ENCODE measurements around the gene PLAAT3.
A peak's percentile ranks its signal among the peaks of the same experiment; 100 is the strongest.
"Not testable (repeated sequence)": the region's sequence is repeated elsewhere in the genome, so short reads cannot be mapped to it uniquely, and the experiment has no call there.

PLAAT3 gene

GRCh38 chr11:63614136-63614671 lies at the start of gene PLAAT3:
PLAAT3 (minus strand) TSS chr11:63614433; CDS start chr11:63614014, 419 bp downstream.
- DNase-seq (ENCODE audit: low spot score): peak; percentile 24

DNA sequence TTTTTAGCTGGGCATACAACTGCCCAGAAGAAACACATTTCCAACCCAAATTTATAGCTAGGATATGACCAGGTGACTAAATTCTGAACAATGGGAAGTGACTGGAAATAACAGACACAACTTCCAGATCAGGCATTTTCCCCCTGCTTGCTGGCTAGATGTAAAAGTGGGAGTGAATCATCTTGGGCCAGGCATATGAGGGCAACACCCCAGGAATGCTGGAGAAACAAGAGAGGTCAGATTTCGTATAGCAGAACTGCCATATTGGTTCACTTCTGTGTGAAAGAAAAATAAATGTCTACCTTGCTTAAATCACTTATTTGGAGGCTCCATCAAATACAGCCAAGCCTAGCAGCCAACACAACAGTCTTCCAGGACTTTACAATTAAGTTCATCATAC lies 49.6 kb upstream of the PLAAT3 start:
- no peak for DNase-seq (ENCODE audit: low spot score)

- no peak for DNase-seq (ENCODE audit: low spot score)
These were observed 46.7 kb upstream of the PLAAT3 start for GRCh38 chr11:63660972-63661371.

- no peak for DNase-seq (ENCODE audit: low spot score)
These were observed 38.4 kb upstream of the PLAAT3 start for GRCh38 chr11:63652671-63653070.

- DNase-seq (ENCODE audit: low spot score): no peak
These were observed 29.0 kb upstream of the PLAAT3 start for GRCh38 chr11:63643205-63643604.

- no peak for DNase-seq (ENCODE audit: low spot score)
These were observed 27.5 kb upstream of the PLAAT3 start for GRCh38 chr11:63641727-63642126.

- DNase-seq (ENCODE audit: low spot score): no peak
These were observed 25.1 kb upstream of the PLAAT3 start for GRCh38 chr11:63639199-63639832.

DNA sequence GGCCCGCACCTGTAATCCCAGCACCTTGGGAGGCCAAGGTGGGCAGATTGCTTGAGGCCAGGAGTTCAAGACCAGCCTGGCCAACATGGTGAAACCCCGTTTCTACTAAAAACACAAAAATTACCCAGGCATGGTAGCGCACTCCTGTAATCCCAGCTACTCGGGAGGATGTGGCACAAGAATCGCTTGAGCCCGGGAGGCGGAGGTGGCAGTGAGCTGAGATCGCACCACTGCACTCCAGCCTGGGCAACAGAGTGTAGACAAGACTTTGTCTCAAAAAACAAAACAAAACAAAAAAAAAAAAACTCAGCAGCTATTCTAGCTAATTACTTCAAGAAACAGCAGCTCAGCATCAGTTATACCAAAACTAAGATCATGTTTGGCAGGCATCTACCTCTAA lies 24.2 kb upstream of the PLAAT3 start:
- not testable (repeated sequence) for DNase-seq (ENCODE audit: low spot score)

DNA sequence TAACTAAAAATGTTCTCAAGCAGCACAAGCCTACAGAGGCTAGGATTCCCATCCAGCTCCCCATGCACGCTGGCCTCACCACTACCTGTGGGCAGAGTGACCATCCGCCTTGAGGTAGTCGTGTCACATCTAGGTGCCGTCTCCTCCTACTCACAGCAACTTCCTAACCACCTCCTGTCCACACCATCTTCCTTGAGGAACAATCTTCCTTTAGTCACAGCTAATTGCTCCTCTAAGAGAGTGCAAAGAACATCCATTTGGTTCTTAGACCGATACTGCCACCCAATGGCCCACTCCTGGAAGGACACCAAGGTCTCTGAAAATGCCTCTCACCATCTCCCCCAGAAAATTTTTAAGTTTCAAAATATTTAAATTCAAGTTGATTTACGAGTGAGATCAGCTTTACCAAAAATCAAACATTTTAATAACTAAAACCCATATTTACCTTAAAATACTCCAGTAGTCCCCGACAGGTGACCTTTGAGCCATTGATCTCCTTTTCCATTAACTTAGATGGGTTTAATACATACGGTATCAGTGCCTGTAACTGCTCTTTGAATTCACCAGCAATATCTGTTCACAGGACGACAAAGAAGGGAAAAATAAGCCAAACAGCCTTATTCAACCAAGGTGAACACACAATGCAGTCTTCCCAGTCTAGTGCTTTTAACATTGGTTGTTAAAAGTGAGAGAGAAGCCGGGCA lies 21.7 kb upstream of the PLAAT3 start:
- DNase-seq (ENCODE audit: low spot score): peak; percentile 75

DNA sequence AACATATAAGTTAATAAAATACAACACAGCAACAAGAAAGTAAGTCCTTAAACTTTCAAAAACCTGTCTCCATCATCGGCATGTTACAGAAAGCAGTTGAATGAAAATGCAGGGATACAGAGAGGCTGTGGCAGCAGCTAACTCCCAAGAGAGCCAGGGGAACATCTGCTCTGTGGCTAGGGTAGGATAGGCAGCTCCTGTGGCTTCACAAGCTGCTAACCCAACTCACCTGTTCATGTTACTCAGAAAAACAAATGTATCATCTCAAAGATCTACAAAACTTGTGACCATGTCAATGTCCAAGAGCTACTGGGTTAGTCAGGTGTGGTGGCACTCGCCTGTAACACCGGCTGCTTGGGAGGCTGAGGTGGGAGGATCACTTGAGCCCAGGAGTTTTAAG lies 15.2 kb upstream of the PLAAT3 start:
- no peak for DNase-seq (ENCODE audit: low spot score)

- no peak for DNase-seq (ENCODE audit: low spot score)
These were observed 9.4 kb upstream of the PLAAT3 start for GRCh38 chr11:63623513-63624140.

DNA sequence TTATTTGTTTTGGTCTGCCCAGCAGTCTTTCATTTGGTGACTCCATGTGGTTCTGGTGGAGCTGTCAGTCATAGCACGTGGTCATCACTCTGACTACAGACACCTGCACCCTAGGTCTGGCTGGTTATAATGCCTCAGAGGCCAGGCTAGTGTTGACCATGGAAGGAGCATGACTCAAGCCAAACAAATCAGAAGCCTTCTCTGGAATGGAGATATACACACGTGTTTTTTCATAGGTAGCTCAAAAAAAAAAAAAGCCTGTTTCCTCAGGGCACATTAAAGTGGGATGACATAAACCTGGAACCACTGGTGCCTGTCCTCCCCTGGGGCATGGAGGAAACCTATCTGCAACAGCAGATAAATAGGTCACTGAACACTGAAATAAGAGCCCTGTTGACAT lies 8.1 kb upstream of the PLAAT3 start:
- no peak for DNase-seq (ENCODE audit: low spot score)

DNA sequence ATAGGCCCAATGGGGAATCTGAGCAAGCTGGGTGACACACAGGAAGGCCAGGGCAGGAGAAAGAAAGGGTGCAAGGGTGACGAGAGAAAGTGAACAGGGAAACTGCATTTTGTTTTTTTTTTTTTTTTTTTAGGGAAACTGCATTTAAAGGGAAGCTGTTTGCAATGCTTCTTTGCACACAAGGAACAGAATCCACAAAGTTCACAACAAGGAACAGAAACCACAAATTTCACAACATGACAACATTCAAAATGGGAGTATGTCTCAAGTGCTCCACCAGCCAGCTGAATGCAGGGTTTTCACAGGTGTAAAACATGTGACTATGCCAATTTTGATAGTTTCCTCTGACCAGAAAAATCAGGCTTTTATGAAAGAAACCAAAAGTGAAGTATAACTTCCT lies 6.8 kb upstream of the PLAAT3 start:
- DNase-seq (ENCODE audit: low spot score): no peak

DNA sequence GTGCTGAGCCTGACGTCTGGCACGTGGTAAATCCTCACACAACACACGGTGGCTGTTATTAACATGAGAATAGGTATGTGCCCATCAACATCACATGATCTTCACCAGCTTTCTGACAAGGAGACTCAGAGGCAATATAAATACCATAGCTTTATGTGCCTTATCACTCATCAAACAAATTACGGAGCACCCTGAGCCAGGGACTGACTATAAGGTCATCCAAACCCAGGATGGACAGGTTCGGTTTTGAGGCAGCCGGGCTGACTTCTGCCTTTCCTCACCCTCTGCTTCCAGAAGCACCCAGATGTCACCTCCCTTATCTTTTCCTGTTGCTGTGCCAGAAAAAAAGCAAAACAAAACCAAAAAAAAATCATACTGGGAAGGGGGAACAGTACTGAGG lies 5.7 kb upstream of the PLAAT3 start:
- no peak for DNase-seq (ENCODE audit: low spot score)

DNA sequence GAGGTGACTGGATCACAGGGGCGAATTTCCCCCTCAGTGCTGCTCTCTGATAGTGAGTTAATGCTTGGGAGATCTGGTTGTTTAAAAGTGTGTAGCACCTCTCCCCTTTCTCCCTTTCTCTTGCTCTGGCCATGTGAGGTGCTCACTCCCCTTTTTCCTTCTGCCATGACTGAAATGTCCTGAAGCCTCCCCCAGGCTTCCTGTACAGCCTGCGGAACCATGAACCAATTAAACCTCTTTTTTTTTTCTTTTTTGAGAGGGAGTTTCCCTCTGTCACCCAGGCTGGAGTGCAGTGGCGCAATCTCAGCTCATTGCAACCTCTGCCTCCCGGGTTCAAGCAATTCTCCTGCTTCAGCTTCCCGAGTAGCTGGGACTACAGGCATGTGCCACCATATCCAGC lies 3.5 kb upstream of the PLAAT3 start:
- not testable (repeated sequence) for DNase-seq (ENCODE audit: low spot score)

DNA sequence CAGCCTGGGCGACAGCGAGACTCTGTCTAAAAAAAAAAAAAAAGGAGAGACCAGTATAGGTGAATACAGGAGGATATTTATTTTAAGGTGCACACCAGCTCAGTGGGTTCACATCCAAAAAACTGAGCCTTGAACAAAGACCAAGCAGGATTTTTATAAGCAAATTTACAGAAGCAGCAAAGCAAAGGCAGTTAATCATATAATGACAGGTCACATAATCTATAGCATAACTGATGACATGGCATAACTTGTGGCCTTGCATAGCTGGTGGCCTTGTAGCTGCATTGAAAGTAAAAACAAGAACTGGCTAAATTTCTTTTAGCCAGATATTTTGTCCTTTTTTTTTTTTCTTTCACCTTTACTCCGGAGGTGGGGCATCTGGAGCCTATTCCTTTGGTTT lies 2.7 kb upstream of the PLAAT3 start:
- DNase-seq (ENCODE audit: low spot score): no peak

DNA sequence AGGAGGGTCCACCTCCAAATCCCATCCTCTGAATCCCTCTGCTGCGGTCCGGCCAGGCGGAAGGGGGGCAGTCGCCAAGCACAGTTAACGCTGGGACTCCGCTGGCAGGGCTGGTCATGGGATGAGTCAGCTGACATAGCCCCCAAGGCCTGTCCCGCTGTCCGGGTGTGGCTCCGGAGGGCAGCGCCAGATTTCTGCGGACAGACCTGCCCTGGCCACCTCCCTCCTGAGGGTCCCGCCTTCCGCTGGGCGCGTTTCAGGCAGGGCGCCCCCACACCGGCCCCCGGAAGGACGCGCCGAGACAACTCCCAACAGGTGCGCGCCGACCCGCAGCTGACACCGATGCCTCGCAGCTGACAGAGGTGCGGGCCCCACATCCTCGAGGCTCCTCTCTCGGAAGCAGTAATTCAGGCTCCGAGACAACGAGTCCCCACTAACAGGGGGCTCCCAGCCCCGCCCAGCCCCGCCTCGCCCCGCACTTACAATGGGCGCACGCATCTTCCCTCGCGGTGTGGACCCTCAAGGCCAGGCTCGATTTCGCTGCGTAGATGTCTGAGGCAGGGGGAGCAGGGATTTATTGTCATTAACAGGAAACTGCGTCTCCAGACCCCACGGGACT lies 607 bp downstream of the PLAAT3 start:
- peak; percentile 12 for DNase-seq (ENCODE audit: low spot score)

DNA sequence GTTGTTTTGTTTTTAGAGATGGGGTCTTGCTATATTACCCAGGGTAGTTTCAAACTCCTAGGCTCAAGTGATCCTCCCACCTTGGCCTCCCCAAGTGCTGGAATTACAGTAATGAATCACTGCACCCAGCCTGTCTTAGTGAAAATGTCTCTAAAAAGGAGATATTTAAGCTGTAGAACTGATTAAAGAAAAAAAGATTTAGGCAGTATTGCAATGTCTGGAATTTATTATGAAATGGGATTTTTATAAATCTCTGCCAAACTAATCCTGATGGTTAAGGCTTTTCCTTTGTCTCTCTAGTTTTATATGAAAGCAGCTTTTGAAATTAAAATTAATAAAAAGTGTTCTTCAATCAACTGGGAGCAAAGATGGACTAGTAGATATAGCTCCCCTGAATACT lies 2.1 kb downstream of the PLAAT3 start:
- DNase-seq (ENCODE audit: low spot score): no peak

DNA sequence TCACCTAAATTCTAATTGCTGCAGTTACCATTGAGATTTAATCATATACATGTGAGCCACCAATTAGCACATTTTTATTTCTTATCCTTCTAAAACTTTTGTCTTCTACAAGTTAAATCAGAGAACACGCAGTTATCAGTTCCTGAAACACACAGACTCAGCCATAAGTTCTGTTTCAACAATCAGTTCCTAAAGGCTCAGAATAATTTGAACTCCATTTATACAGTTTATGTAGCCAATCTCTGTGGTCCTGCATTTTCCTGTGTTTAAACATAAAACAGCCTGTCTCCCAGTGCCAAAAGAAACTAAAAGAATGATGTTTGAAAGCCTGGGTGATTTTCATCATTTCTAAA lies 2.9 kb downstream of the PLAAT3 start:
- DNase-seq (ENCODE audit: low spot score): no peak

GRCh38 chr11:63610604-63611394 lies 3.4 kb downstream of the PLAAT3 start:
- DNase-seq (ENCODE audit: low spot score): no peak

DNA sequence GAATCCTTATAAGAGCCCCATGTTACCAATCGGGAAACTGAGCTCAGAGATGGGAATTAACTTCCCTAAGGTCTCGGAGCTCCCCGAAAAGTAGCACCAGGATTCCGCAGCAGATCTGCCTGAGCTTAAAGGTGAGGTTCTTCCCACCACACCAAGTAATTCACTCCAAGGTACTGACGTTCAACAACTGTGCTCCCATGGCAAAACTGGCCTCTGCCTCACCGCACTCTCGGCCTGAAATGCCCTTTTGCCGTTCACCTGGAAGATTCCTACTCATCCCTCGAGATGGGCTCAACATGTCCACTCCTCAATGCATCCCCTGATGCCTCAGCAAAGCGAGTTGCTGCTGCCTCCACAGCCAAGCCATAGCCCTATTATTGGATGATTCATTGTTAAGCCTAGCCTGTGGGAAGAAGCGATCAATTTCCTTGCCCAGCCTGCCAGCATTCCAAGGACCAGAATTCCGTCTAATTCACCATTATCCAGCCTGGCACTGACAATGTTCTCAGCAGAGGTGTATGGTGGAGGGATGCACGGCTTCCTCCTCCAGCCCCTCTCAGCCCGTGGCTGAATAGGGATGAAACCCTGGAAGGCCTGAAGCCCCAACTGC lies 4.2 kb downstream of the PLAAT3 start:
- DNase-seq (ENCODE audit: low spot score): no peak

- DNase-seq (ENCODE audit: low spot score): no peak
These were observed 4.7 kb downstream of the PLAAT3 start for GRCh38 chr11:63609536-63609935.

Measured in germinal center (tissue), 1 donor.